GM12878 (cell line): ENCODE results near the gene TSC2. TPM values are rescaled to one million over a fixed set of nuclear protein-coding genes. Genes with fewer than 3 reads are reported as not detected.

Experiments
- ATAC-seq: fragments of 200-7000 bp; cut with Tn5 transposase; 3 replicates; pipeline ENCODE4 v1.9.1; 2020; ENCODE audit warnings: mild to moderate bottlenecking, moderate library complexity
- BruUV-seq: library from RNA; stranded (reverse); fragments of 400-500 nt; replicated peaks from 2 replicates; lab custom pipeline; 2021; lab: Mats Ljungman, UMichigan
- CTCF ChIA-PET: fragments of 300-600 bp; sonication (Branson Sonifier 250); formaldehyde crosslinking; extraction: SDS; loops from one replicate; lab custom pipeline; 2021; ENCODE audit warnings: inconsistent platforms; lab: Yijun Ruan, JAX
- POLR2A ChIA-PET: fragments of 350-600 bp; formaldehyde crosslinking; extraction: SDS; loops from one replicate; lab custom pipeline; 2021; ENCODE audit warnings: inconsistent platforms; lab: Charles Lee
- RAD21 ChIA-PET: fragments of 300-600 bp; sonication (Branson Sonifier 250); formaldehyde crosslinking; loops from one replicate; lab custom pipeline; 2023; ENCODE audit warnings: antibody characterized with exemption; ENCODE audit not compliant: unreplicated experiment; lab: Charles Lee
- SMC1A ChIA-PET: fragments of 300-600 bp; sonication (Branson Sonifier 250); formaldehyde crosslinking; loops from one replicate; lab custom pipeline; 2023; ENCODE audit not compliant: unreplicated experiment, uncharacterized antibody; lab: Charles Lee
- DNase-seq: peaks from one replicate; pipeline ENCODE4 v3.0.0-alpha.2; 2011; ENCODE audit warnings: low read depth, low spot score
- FAIRE-seq: peaks from 3 replicates; lab custom pipeline; 2011; peaks lifted over from hg19 to GRCh38; lab: Jason Lieb, UNC
- H2AFZ ChIP-seq: 2 replicates; pipeline ENCODE4 v1.6.0; 2011; ENCODE audit warnings: low read depth, low read length, control low read depth; ENCODE audit not compliant: control insufficient read depth
- H3K27ac ChIP-seq: 2 replicates; pipeline ENCODE4 v1.5.1; 2011; ENCODE audit warnings: control low read depth; ENCODE audit not compliant: control insufficient read depth, insufficient read depth
- H3K27me3 ChIP-seq, 2 experiments: replicated peaks in 1 of 2; 2 replicates each; pipeline versions ENCODE4 v1.6.0 to v1.6.1; 2011; ENCODE audit warnings: low read length in 1 of 2; ENCODE audit not compliant: control insufficient read depth in 2 of 2, insufficient read depth in 2 of 2
- H3K36me3 ChIP-seq, 2 experiments: 2 replicates each; pipeline ENCODE4 v1.5.1; 2011; ENCODE audit warnings: low read length in 1 of 2; ENCODE audit not compliant: control insufficient read depth in 2 of 2, insufficient read depth in 2 of 2
- H3K4me1 ChIP-seq: 2 replicates; pipeline ENCODE4 v1.6.1; 2011; ENCODE audit warnings: mild to moderate bottlenecking, low read length, moderate library complexity, mixed read lengths; ENCODE audit not compliant: control insufficient read depth, insufficient read depth
- H3K4me2 ChIP-seq: 2 replicates; pipeline ENCODE4 v1.6.0; 2011; ENCODE audit warnings: control low read depth; ENCODE audit not compliant: control insufficient read depth, insufficient read depth
- H3K4me3 ChIP-seq: fragments of 200-600 bp; sonication (generic); 2 replicates; pipeline ENCODE4 v1.5.1; 2016
- H3K79me2 ChIP-seq: 2 replicates; pipeline ENCODE4 v1.6.0; 2011; ENCODE audit warnings: low read length; ENCODE audit not compliant: control insufficient read depth, insufficient read depth
- H3K9ac ChIP-seq: 2 replicates; pipeline ENCODE4 v1.8.0; 2011; ENCODE audit warnings: low read length, control low read depth, mixed read lengths; ENCODE audit not compliant: control insufficient read depth, insufficient read depth
- H3K9me3 ChIP-seq: replicated peaks from 3 replicates; pipeline ENCODE4 v1.5.1; 2011; ENCODE audit warnings: mild to moderate bottlenecking, low read length; ENCODE audit not compliant: control insufficient read depth, insufficient read depth
- H4K20me1 ChIP-seq: 2 replicates; pipeline ENCODE4 v1.6.0; 2011; ENCODE audit not compliant: control insufficient read depth, insufficient read depth
- BRCA1 ChIP-seq: IDR thresholded peaks from 2 replicates; pipeline ENCODE4 v1.6.1; 2011; ENCODE audit warnings: low read depth, low read length, improper control_type of control experiment
- RCOR1 ChIP-seq: conservative IDR thresholded peaks from 2 replicates; pipeline ENCODE4 v1.6.1; 2012; ENCODE audit warnings: low read depth, low read length, improper control_type of control experiment
- ZNF217 ChIP-seq: fragments of 450-650 bp; IDR thresholded peaks from 2 replicates; pipeline ENCODE4 v1.6.1; 2017; ENCODE audit warnings: antibody characterized with exemption, mild to moderate bottlenecking
- WGBS: methylation state at CpG from one replicate; pipeline ENCODE4 v1.1.6; 2016; ENCODE audit warnings: low lambda C conversion rate; ENCODE audit not compliant: insufficient replicate concordance, insufficient coverage; ENCODE audit errors: missing lambda C conversion rate; 5-methylcytosine and 5-hydroxymethylcytosine counted together
- in situ Hi-C: fragments of 300-500 bp; cut with MboI; formaldehyde crosslinking; loops from 9 replicates; pipeline ENCODE4 v1.14.3; 2018; ENCODE audit warnings: mixed read lengths
- intact Hi-C: fragments of 100-400 bp; cut with micrococcal nuclease; formaldehyde crosslinking; loops from one replicate; pipeline ENCODE4 v1.14.2; 2022; ENCODE audit not compliant: unreplicated experiment
- polyA plus RNA-seq, 11 experiments: library from polyadenylated mRNA; depleted of rRNA in 4 of 11; unstranded in 6 of 11; stranded (reverse) in 5 of 11; fragments of >200 nt; fragmentation: Nextera tagmentation in 4 of 11; fragmentation: Illumina TruSeq in 1 of 11; extraction: Ambion mirVana in 4 of 11; extraction: Trizol in 1 of 11; gene quantifications; 1 replicate in 1 of 11; 2 replicates in 10 of 11; pipeline versions ENCODE4 v1.2.1 to v1.2.3, GENCODE V29; 2011 to 2016; ENCODE audit warnings: inconsistent platforms in 2 of 11, missing spikeins in 2 of 11, low read depth in 1 of 11
- total RNA-seq, 4 experiments: library from RNA; depleted of rRNA in 3 of 4; stranded (reverse); fragments of >200 nt in 3 of 4; fragmentation: Illumina TruSeq in 1 of 4; extraction: Trizol in 1 of 4; gene quantifications; 2 replicates each; pipeline versions ENCODE4 v1.2.1 to v1.2.3, GENCODE V29; 2013 to 2021
- TF ChIP-seq, protein P1 (sequence below): fragments of 450-650 bp; formaldehyde crosslinking; IDR thresholded peaks from 2 replicates; pipeline ENCODE4 v1.4.0; 2022; ENCODE audit warnings: mild to moderate bottlenecking, moderate library complexity

TSC2 gene
- total and polyA plus RNA-seq, 10 of the 15 experiments (the other 5 are each of a cell fraction or from before 2014, with no cell fraction given): 1.6 to 77.0 (median 21.6) TPM

DNA sequence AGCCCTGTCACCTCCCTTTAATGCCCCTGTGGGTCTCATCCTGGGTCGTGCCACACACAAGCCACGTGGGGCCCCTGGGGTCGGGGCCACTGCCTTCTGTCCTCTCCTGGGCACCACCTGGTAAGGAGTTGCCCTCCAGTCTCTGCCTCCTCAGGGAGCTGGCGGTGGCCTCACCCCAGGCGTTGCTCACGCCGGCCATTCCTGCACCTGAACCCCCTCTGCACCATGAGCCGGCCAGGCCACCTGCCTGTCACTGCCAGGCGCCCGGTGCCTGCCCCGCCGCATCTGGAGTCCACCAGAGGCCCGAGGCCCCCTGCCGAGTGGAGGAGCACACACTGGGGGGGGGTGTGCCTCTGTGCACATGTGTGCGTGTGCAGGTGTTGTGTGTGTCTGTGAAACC, 10.7 kb upstream of the TSC2 start:
- Histone ChIP-seq H3K9ac (no peak overlapping the region), H2AFZ (no peak overlapping the region), H4K20me1 (no peaks in the 10 kb centered on the region), H3K79me2 (no peaks in the 10 kb centered on the region), H3K9me3 (no peaks in the 10 kb centered on the region), H3K4me2 (no peak overlapping the region), H3K27ac (no peak overlapping the region)
- ATAC-seq (no peak), FAIRE-seq (no peak), DNase-seq (no peak)
- ChIA-PET RAD21 (no interaction called here), POLR2A (no interaction called here)
- in situ Hi-C loops: no loop called here
- TF ChIP-seq RCOR1: no peak
- TF ChIP-seq ZNF217: no peak
- TF ChIP-seq BRCA1: no peak
- TF ChIP-seq, protein P1, sequence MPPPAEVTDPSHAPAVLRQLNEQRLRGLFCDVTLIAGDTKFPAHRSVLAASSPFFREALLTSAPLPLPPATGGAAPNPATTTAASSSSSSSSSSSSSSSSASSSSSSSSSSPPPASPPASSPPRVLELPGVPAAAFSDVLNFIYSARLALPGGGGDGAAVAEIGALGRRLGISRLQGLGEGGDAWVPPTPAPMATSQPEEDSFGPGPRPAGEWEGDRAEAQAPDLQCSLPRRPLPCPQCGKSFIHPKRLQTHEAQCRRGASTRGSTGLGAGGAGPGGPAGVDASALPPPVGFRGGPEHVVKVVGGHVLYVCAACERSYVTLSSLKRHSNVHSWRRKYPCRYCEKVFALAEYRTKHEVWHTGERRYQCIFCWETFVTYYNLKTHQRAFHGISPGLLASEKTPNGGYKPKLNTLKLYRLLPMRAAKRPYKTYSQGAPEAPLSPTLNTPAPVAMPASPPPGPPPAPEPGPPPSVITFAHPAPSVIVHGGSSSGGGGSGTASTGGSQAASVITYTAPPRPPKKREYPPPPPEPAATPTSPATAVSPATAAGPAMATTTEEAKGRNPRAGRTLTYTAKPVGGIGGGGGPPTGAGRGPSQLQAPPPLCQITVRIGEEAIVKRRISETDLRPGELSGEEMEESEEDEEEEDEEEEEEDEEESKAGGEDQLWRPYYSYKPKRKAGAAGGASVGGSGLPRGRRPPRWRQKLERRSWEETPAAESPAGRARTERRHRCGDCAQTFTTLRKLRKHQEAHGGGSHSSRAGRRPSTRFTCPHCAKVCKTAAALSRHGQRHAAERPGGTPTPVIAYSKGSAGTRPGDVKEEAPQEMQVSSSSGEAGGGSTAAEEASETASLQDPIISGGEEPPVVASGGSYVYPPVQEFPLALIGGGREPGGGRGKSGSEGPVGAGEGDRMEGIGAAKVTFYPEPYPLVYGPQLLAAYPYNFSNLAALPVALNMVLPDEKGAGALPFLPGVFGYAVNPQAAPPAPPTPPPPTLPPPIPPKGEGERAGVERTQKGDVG (CRISPR knock-in tag): no peak
- TF ChIP-seq, all 136 proteins: peak for 0
- H3K4me3 ChIP-seq: no peak overlapping the region
- H3K27me3 ChIP-seq: no peaks in the 10 kb centered on the region
- ChIA-PET SMC1A (no interaction called here), CTCF (no interaction called here)
- 55% methylated on average over 15 of the region's 15 CpGs for WGBS
- BruUV-seq: no TSS peak
- no peaks in the 10 kb centered on the region for H3K4me1 ChIP-seq
- no peaks in the 10 kb centered on the region for H3K36me3 ChIP-seq
- intact Hi-C loops: no loop called here
